Measurements from ENCODE around the gene PTPRN. TPM values are rescaled to one million over a fixed set of nuclear protein-coding genes. Genes with fewer than 3 reads are reported as not detected.

Gene PTPRN
- polyA plus RNA-seq, 3 donors: 0.08 TPM; not detected in 2

DNA sequence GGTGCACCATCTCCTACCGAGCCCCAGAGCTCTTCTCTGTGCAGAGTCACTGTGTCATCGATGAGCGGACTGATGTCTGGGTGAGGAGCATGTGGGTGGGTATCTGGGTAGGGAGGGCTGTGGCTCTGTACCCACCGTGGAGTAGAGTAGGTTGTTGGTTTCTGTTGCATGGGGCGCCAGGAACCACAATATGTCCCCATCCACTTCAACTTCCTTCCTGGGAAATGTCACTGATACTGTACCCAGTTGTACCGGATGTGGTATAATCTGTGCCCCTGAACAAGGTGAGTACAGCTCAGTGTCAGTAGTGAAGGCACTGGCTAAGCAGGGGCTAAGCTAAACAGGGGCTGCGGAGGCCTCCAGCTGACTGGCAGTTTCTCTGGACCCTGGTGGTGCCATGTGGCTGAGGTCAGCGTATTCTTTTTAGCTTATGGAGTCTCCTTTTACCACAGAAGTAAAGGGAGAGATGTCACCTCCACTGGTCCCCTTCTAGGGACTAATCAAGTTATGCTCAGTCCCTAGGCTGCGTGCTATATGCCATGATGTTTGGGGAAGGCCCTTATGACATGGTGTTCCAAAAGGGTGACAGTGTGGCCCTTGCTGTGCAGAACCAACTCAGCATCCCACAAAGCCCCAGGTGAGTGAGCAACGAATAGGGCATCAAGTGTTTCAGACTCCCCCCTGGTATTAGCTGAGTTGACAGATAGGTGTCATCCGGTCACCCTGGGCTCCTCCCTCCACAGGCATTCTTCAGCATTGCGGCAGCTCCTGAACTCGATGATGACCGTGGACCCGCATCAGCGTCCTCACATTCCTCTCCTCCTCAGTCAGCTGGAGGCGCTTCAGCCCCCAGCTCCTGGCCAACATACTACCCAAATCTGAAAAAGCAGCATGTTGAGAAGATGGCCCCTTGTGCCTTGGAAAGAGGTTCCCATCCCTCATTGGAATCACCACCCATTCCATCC lies 61.2 kb downstream of the PTPRN start:
- no peak for DNase-seq (ENCODE audit: low read depth in 3 of 3, low spot score in 2 of 3)

DNA sequence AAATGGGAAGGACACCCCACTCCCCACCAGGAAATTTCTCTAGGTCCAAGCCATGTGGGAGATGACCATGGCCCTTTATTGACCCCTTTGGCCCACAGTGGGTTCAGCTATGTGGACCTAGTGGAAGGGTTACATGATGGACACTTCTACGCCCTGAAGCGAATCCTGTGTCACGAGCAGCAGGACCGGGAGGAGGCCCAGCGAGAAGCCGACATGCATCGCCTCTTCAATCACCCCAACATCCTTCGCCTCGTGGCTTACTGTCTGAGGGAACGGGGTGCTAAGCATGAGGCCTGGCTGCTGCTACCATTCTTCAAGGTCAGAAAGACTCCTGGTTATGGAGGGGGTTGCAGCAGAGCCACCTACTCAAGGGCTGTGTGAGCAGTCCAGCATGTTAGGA lies 62.6 kb downstream of the PTPRN start:
- no peak for DNase-seq (ENCODE audit: low read depth in 3 of 3, low spot score in 2 of 3)

- no peak for DNase-seq (ENCODE audit: low read depth in 3 of 3, low spot score in 2 of 3)
These were observed 63.3 kb downstream of the PTPRN start for GRCh38 chr2:219245899-219246230.

DNA sequence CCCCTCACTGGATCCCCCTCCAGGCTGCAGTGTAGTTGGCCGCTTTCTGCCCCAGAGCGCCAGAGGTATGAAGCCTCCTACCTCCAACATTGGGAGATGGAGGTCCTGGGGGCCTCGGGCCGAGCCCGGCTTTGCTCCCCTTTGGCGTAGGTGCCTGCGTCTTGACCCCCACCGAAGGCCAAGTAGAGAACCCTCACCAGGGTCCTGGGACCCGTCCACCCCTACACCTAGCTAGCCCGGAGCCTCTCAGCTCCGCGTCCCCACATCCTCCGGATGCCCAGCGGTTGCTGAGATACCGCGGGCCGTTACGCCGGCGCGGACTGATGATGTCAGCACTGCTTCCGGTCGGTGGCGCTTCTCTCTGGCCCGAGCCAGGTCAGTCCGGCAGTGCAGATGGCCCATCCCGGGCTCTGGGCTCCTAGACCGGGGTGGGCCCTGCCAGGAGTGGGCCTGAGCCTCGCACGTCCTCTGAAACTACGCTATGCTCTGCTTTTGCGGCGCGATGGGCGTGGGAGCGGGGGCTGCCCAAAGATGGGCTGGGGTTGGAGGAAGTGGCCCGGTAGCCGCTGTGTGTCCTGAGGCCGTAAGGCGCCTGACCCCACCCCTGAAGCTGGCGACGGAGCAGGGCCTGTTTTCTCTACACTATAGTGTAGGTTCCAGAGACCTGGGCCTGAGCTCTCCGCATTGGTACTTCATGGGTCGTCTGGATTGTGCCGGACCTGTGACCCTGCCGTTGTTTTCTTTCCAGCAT lies 63.9 kb downstream of the PTPRN start, which contains the start of the genes GLB1L and STK16:
GLB1L (minus strand) TSS at position 297 of the 751 bp plus-strand sequence. CDS start 1,871 bp downstream, outside the sequence.
STK16 (plus strand) TSS at position 332 of the 751 bp plus-strand sequence. CDS start 521 bp downstream, outside the sequence.
- DNase-seq (ENCODE audit: low read depth in 3 of 3, low spot score in 2 of 3): peak; percentile 88 to 91 (median 90)

- no peak for DNase-seq (ENCODE audit: low read depth in 3 of 3, low spot score in 2 of 3)
These were observed 64.4 kb downstream of the PTPRN start for GRCh38 chr2:219244789-219245147.

GRCh38 chr2:219243291-219243761 lies 65.9 kb downstream of the PTPRN start:
- DNase-seq (ENCODE audit: low read depth in 3 of 3, low spot score in 2 of 3): no peak

Other genes starting within 250 kb of the PTPRN start
- gene IHH, start 248.5 kb downstream of the PTPRN start, polyA plus RNA-seq (ENCODE audit: insufficient read length in 3 of 3): 1 to 10 TPM; 1.2 to 1.8 (median 1.6) TPM
- gene NHEJ1, start 148.6 kb downstream of the PTPRN start, polyA plus RNA-seq (ENCODE audit: insufficient read length in 3 of 3): 10 to 100 TPM; 19.5 to 22.6 (median 20.4) TPM
- gene SLC23A3, start 139.4 kb downstream of the PTPRN start, polyA plus RNA-seq (ENCODE audit: insufficient read length in 3 of 3): 10 to 100 TPM; 14.0 to 21.4 (median 17.8) TPM
- 10 to 100 TPM; 61.4 to 69.5 (median 61.5) TPM for gene CNPPD1, start 132.5 kb downstream of the PTPRN start, polyA plus RNA-seq (ENCODE audit: insufficient read length in 3 of 3)
- gene RETREG2, start 131.1 kb downstream of the PTPRN start, polyA plus RNA-seq (ENCODE audit: insufficient read length in 3 of 3): 100 to 1,000 TPM; 108 to 127 (median 108) TPM
- gene ZFAND2B, start 102.6 kb downstream of the PTPRN start, polyA plus RNA-seq (ENCODE audit: insufficient read length in 3 of 3): 10 to 100 TPM; 33.7 to 38.5 (median 38.3) TPM
- 10 to 100 TPM; 34.7 to 37.5 (median 36.8) TPM for gene ABCB6, start 90.4 kb downstream of the PTPRN start, polyA plus RNA-seq (ENCODE audit: insufficient read length in 3 of 3)
- 10 to 100 TPM; 43.8 to 51.1 (median 46.8) TPM for gene ATG9A, start 79.8 kb downstream of the PTPRN start, polyA plus RNA-seq (ENCODE audit: insufficient read length in 3 of 3)
- 10 to 100 TPM; 38.4 to 44.8 (median 38.8) TPM for gene ANKZF1, start 79.6 kb downstream of the PTPRN start, polyA plus RNA-seq (ENCODE audit: insufficient read length in 3 of 3)
- 10 to 100 TPM; 21.8 to 26.4 (median 25.1) TPM for gene GLB1L, start 64.0 kb downstream of the PTPRN start, polyA plus RNA-seq (ENCODE audit: insufficient read length in 3 of 3)
- 10 to 100 TPM; 36.9 to 44.4 (median 41.8) TPM for gene STK16, start 63.9 kb downstream of the PTPRN start, polyA plus RNA-seq (ENCODE audit: insufficient read length in 3 of 3)
- 1 to 10 TPM in 2 of 3 donors, under 1 TPM in 1; 0.49 to 1.4 (median 1.3) TPM for gene TUBA4B, start 56.2 kb downstream of the PTPRN start, polyA plus RNA-seq (ENCODE audit: insufficient read length in 3 of 3)
- gene TUBA4A, start 55.5 kb downstream of the PTPRN start, polyA plus RNA-seq (ENCODE audit: insufficient read length in 3 of 3): 10 to 100 TPM; 32.6 to 45.4 (median 35.7) TPM
- gene DNAJB2, start 30.0 kb downstream of the PTPRN start, polyA plus RNA-seq (ENCODE audit: insufficient read length in 3 of 3): 10 to 100 TPM; 64.2 to 74.9 (median 69.1) TPM
- not detected for gene RESP18, start 23.3 kb upstream of the PTPRN start, polyA plus RNA-seq (ENCODE audit: insufficient read length in 3 of 3)
- 10 to 100 TPM; 48.3 to 54.7 (median 51.2) TPM for gene DNPEP, start 78.5 kb upstream of the PTPRN start, polyA plus RNA-seq (ENCODE audit: insufficient read length in 3 of 3)
- gene DES, start 109.0 kb upstream of the PTPRN start, polyA plus RNA-seq (ENCODE audit: insufficient read length in 3 of 3): 10 to 100 TPM in 1 of 3 donors, 1 to 10 TPM in 2; 5.5 to 10.1 (median 7.4) TPM
- gene SPEG, start 125.4 kb upstream of the PTPRN start, polyA plus RNA-seq (ENCODE audit: insufficient read length in 3 of 3): 10 to 100 TPM in 1 of 3 donors, 1 to 10 TPM in 2; 9.2 to 11.2 (median 9.4) TPM
- 10 to 100 TPM; 32.0 to 37.8 (median 32.6) TPM for gene GMPPA, start 189.5 kb upstream of the PTPRN start, polyA plus RNA-seq (ENCODE audit: insufficient read length in 3 of 3)
- gene ASIC4, start 205.1 kb upstream of the PTPRN start, polyA plus RNA-seq (ENCODE audit: insufficient read length in 3 of 3): under 1 TPM; 0.07 to 0.14 (median 0.11) TPM
- 10 to 100 TPM; 21.0 to 25.3 (median 23.6) TPM for gene CHPF, start 234.4 kb upstream of the PTPRN start, polyA plus RNA-seq (ENCODE audit: insufficient read length in 3 of 3)
- gene TMEM198, start 234.6 kb upstream of the PTPRN start, polyA plus RNA-seq (ENCODE audit: insufficient read length in 3 of 3): 1 to 10 TPM; 2.5 to 2.6 (median 2.5) TPM